Activated T-cell treated with anti-CD3 and anti-CD28 coated beads, Interleukin-2, amount 50 U/mL, for 4 hours (primary cell): ENCODE results near the gene FKBP3. TPM values are rescaled to one million over a fixed set of nuclear protein-coding genes. Genes with fewer than 3 reads are reported as not detected.
A peak's percentile ranks its signal among the peaks of the same experiment; 100 is the strongest.
"Not testable (repeated sequence)": the region's sequence is repeated elsewhere in the genome, so short reads cannot be mapped to it uniquely, and the experiment has no call there.

ENCODE experiments used
- ATAC-seq, 2 donors: fragments of 200-7000 bp; cut with Tn5 transposase; one replicate each; pipeline ENCODE4 v1.10.0; 2021
- DNase-seq: peaks from one replicate; pipeline ENCODE4 v3.0.0-alpha.2; 2020
- H3K27me3 Mint-ChIP-seq: one replicate; pipeline ENCODE4 v1.8.0; 2021; ENCODE audit warnings: low read depth, mixed read lengths
- H3K36me3 Mint-ChIP-seq: one replicate; pipeline ENCODE4 v1.8.0; 2022; ENCODE audit warnings: mixed read lengths; ENCODE audit not compliant: insufficient read depth
- H3K4me1 Mint-ChIP-seq: one replicate; pipeline ENCODE4 v1.8.0; 2021; ENCODE audit warnings: low read depth, mixed read lengths
- H3K4me3 Mint-ChIP-seq: one replicate; pipeline ENCODE4 v1.8.0; 2021; ENCODE audit warnings: mild to moderate bottlenecking, moderate library complexity, mixed read lengths
- H3K9me3 Mint-ChIP-seq: one replicate; pipeline ENCODE4 v1.8.0; 2021; ENCODE audit warnings: mixed read lengths
- total RNA-seq, 3 donors: library from RNA; stranded (reverse); gene quantifications; one replicate each; pipeline ENCODE4 v1.2.1, GENCODE V29; 2021

The FKBP3 gene
- total RNA-seq, 3 donors from 2014 or later = 37.4 to 41.5 (median 39.2) TPM

- no peaks in the 10 kb centered on the region for H3K27me3 Mint-ChIP-seq
These were observed 44.5 kb downstream of the FKBP3 start for GRCh38 chr14:45089813-45090212.

GRCh38 chr14:45084946-45085346 lies 49.3 kb downstream of the FKBP3 start:
- no peaks in the 10 kb centered on the region for H3K9me3 Mint-ChIP-seq
- DNase-seq (no peak), ATAC-seq (no peak)
- peaks cover 13% of the 10 kb centered on the region for H3K36me3 Mint-ChIP-seq
- H3K27me3 Mint-ChIP-seq = no peaks in the 10 kb centered on the region
- peaks cover 56% of the 10 kb centered on the region for H3K4me1 Mint-ChIP-seq
- peak overlapping the region; percentile 98 for H3K4me3 Mint-ChIP-seq

More at GRCh38 chr14:45089813-45090212, 44.5 kb downstream of the FKBP3 start:
- Mint-ChIP-seq H3K36me3 (peaks cover 25% of the 10 kb centered on the region), H3K9me3 (no peaks in the 10 kb centered on the region), H3K4me3 (peak overlapping the region; percentile 42), H3K4me1 (peaks cover 76% of the 10 kb centered on the region)
- DNase-seq (no peak), ATAC-seq (peak; percentile 98)

- H3K4me3 Mint-ChIP-seq = peak within 1 kb of the TSS; percentile 98
- DNase-seq = peak; percentile 94
- peaks cover 13% of the 10 kb centered on the region for H3K36me3 Mint-ChIP-seq
- no peaks in the 10 kb centered on the region for H3K9me3 Mint-ChIP-seq
- peak; percentile 98 to 99 for ATAC-seq
- peaks cover 48% of the 10 kb centered on the region for H3K4me1 Mint-ChIP-seq
- no peaks in the 10 kb centered on the region for H3K27me3 Mint-ChIP-seq
These were observed 50.1 kb downstream of the FKBP3 start, which contains the start of gene PRPF39 for GRCh38 chr14:45083976-45084722. Gene PRPF39 (plus strand): TSS chr14:45084116. CDS start chr14:45095240, 11,124 bp downstream.

- Mint-ChIP-seq H3K36me3 (peaks cover 13% of the 10 kb centered on the region), H3K9me3 (no peaks in the 10 kb centered on the region), H3K4me1 (peaks cover 43% of the 10 kb centered on the region), H3K27me3 (no peaks in the 10 kb centered on the region), H3K4me3 (peak overlapping the region; percentile 98)
- ATAC-seq = no peak
- DNase-seq = no peak
These were observed 50.7 kb downstream of the FKBP3 start for GRCh38 chr14:45083617-45083975.

- H3K36me3 Mint-ChIP-seq = peaks cover 7% of the 10 kb centered on the region
- H3K27me3 Mint-ChIP-seq = no peaks in the 10 kb centered on the region
- DNase-seq (no peak), ATAC-seq (no peak)
- no peak overlapping the region for H3K4me3 Mint-ChIP-seq
- H3K4me1 Mint-ChIP-seq = peaks cover 33% of the 10 kb centered on the region
- no peaks in the 10 kb centered on the region for H3K9me3 Mint-ChIP-seq
These were observed 51.9 kb downstream of the FKBP3 start for GRCh38 chr14:45082420-45082819.

- not testable (repeated sequence) for H3K9me3 Mint-ChIP-seq, ATAC-seq, H3K27me3 Mint-ChIP-seq, H3K4me3 Mint-ChIP-seq, DNase-seq, H3K36me3 Mint-ChIP-seq
- H3K4me1 Mint-ChIP-seq = peaks cover 21% of the 10 kb centered on the region
These were observed 53.2 kb downstream of the FKBP3 start for GRCh38 chr14:45081096-45081495.

GRCh38 chr14:45080416-45080968 lies 53.8 kb downstream of the FKBP3 start:
- not testable (repeated sequence) for H3K36me3 Mint-ChIP-seq, H3K27me3 Mint-ChIP-seq, ATAC-seq, H3K4me3 Mint-ChIP-seq, DNase-seq, H3K9me3 Mint-ChIP-seq
- H3K4me1 Mint-ChIP-seq = peaks cover 16% of the 10 kb centered on the region

- no peaks in the 10 kb centered on the region for H3K9me3 Mint-ChIP-seq
- no peak for ATAC-seq
- no peaks in the 10 kb centered on the region for H3K36me3 Mint-ChIP-seq
- H3K27me3 Mint-ChIP-seq = no peaks in the 10 kb centered on the region
- H3K4me1 Mint-ChIP-seq = peaks cover 4% of the 10 kb centered on the region
- DNase-seq = no peak
- H3K4me3 Mint-ChIP-seq = no peak overlapping the region
These were observed 56.0 kb downstream of the FKBP3 start for GRCh38 chr14:45078323-45078722.

GRCh38 chr14:45073231-45073879 lies 60.9 kb downstream of the FKBP3 start:
- Mint-ChIP-seq H3K4me3 (no peak overlapping the region), H3K9me3 (no peaks in the 10 kb centered on the region), H3K36me3 (no peaks in the 10 kb centered on the region), H3K4me1 (no peaks in the 10 kb centered on the region), H3K27me3 (no peaks in the 10 kb centered on the region)
- no peak for DNase-seq
- no peak for ATAC-seq

- DNase-seq (no peak), ATAC-seq (no peak)
- H3K36me3 Mint-ChIP-seq = no peaks in the 10 kb centered on the region
- H3K9me3 Mint-ChIP-seq = no peaks in the 10 kb centered on the region
- H3K27me3 Mint-ChIP-seq = no peaks in the 10 kb centered on the region
- no peaks in the 10 kb centered on the region for H3K4me1 Mint-ChIP-seq
- no peak overlapping the region for H3K4me3 Mint-ChIP-seq
These were observed 62.2 kb downstream of the FKBP3 start for GRCh38 chr14:45072126-45072525.

GRCh38 chr14:45070215-45070614 lies 64.1 kb downstream of the FKBP3 start:
- H3K4me3 Mint-ChIP-seq = no peak overlapping the region
- no peaks in the 10 kb centered on the region for H3K9me3 Mint-ChIP-seq
- ATAC-seq = no peak
- H3K36me3 Mint-ChIP-seq = no peaks in the 10 kb centered on the region
- no peak for DNase-seq
- H3K27me3 Mint-ChIP-seq = no peaks in the 10 kb centered on the region
- H3K4me1 Mint-ChIP-seq = no peaks in the 10 kb centered on the region

GRCh38 chr14:45068396-45068795 lies 65.9 kb downstream of the FKBP3 start:
- H3K4me3 Mint-ChIP-seq = no peak overlapping the region

GRCh38 chr14:45066667-45067066 lies 67.6 kb downstream of the FKBP3 start:
- Mint-ChIP-seq H3K9me3 (no peaks in the 10 kb centered on the region), H3K36me3 (peaks cover 4% of the 10 kb centered on the region)

More at GRCh38 chr14:45068396-45068795, 65.9 kb downstream of the FKBP3 start:
- H3K4me1 Mint-ChIP-seq = no peaks in the 10 kb centered on the region
- DNase-seq = no peak
- no peaks in the 10 kb centered on the region for H3K36me3 Mint-ChIP-seq
- no peaks in the 10 kb centered on the region for H3K27me3 Mint-ChIP-seq
- H3K9me3 Mint-ChIP-seq = no peaks in the 10 kb centered on the region
- no peak for ATAC-seq

GRCh38 chr14:45065956-45066355 lies 68.3 kb downstream of the FKBP3 start:
- DNase-seq (no peak), ATAC-seq (no peak)
- Mint-ChIP-seq H3K9me3 (no peaks in the 10 kb centered on the region), H3K4me3 (no peak overlapping the region), H3K36me3 (peaks cover 7% of the 10 kb centered on the region), H3K27me3 (no peaks in the 10 kb centered on the region), H3K4me1 (no peaks in the 10 kb centered on the region)

More at GRCh38 chr14:45066667-45067066, 67.6 kb downstream of the FKBP3 start:
- no peaks in the 10 kb centered on the region for H3K4me1 Mint-ChIP-seq
- H3K4me3 Mint-ChIP-seq = no peak overlapping the region
- no peak for DNase-seq
- H3K27me3 Mint-ChIP-seq = no peaks in the 10 kb centered on the region
- no peak for ATAC-seq
